Measurements from ENCODE around the gene NEDD9.

NEDD9 gene

DNA sequence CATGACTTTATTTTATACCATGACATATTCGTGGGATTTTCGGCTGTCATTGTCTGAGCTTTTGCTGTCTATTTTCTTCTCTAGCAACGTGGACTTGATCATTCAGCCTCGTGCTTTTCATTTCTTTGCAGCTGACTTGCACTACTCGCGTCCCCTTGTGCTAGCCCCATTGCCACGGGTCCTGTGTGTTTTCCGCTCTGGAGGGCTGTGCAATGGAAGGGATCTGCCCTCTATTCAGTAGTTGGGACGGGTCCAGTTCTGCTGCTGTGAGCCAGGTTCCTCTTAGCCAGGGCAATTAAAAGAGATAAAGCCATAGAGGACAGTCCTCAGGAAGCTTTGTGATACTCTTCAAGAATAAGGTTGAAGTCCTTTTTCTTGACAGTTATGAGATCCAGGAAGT, 17.6 kb downstream of the NEDD9 start:
- no peak for DNase-seq

DNA sequence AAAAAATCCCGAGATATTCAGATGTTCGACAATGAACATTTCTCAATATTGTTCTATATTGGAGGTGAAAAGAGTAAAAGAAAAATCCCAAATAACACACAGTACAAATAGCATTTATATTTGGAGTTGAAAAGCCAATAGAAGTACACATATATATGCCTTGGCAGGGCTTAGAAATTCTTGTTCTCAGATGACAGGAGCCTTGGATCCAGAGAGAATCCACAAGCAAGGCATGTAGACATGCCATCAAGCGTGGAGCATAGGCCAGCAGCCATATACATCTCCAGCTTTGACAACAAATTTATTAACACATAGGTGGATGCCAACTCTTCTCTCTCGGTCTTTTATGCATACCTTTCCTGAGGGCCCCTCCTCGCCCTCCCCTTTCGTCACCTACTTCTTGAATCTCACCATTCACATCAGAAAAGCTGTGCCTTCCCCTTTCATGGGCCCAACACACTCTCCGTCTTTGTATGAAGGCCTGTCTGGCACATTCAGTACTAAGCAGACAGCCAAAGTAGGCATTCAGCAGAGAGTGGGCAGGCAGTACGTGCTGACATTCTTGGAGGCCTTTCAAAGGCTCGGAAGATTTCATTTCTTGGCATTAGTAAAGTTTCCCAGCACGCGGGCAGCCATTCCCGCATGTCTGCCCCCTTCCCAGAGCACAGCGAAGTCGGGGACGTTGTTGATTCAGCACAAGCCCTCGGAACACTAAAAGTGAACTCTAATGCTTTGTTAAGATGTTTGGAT, 18.2 kb downstream of the NEDD9 start:
- no peak for DNase-seq

DNA sequence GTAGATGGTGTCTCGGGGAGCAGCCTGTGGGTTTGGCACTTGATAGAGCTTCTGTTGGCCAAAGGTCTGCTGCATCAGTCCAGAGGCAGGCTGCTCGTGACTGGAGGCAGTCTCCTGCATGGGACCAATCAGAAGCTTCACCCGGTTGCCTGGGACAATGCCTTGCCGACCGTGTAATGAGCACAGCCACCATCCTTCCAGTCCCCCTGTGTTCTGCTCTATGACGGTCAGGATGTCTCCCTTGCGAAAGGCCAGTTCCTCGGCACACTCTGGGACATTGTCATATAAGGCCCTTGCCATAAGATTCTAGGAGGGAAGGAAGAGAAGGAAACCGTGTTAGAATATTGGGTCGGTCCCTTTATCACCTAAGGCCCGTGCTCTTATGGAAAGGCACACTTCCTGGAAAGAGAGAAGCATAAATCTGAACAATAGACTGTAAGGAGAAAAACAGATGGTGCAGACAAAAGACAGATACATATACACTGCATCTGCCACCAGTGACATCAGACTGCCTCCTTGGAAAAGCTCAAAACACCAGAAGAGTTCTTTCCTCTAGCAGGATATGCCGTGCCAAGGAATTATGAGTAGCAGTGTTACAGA, 18.9 kb downstream of the NEDD9 start:
- DNase-seq = no peak

DNA sequence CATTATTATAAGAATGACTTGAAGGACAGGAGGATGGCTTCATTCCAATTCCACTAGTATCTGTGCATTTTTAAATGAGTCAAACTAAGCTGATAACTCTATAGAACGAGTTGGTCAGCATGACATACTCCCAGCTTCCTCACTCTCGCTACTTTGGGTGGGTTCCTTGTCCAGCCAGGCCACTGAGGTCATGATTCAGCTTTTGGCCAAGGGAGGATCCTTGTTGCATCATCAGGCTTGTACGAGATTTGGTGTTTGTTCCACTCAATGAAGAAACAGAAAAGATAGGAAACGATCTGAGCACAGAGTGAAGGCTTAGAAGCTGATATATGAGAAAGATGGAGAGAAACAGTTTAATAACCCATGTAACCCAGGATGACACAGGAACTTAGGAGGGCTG, 19.8 kb downstream of the NEDD9 start:
- DNase-seq = no peak

DNA sequence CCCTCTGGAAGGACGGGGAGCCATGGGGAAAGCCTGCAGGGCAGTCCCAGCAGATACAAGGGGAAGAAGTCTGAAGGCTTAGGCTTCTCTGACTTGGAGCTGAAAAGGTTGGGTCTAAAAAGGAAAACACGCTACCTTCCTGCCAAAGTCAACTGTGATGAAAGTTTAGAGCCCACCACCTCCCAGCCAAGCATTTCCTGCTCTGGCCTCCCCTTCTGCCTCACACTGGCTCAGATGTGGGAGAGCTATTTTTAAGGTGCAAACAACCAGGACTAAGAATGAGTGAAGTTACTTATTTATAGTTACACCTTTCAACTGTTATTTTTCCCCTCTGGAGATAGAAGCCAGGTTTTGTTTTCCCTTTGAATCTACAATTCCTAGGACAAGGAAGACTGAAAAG, 21.2 kb downstream of the NEDD9 start:
- DNase-seq = no peak

DNA sequence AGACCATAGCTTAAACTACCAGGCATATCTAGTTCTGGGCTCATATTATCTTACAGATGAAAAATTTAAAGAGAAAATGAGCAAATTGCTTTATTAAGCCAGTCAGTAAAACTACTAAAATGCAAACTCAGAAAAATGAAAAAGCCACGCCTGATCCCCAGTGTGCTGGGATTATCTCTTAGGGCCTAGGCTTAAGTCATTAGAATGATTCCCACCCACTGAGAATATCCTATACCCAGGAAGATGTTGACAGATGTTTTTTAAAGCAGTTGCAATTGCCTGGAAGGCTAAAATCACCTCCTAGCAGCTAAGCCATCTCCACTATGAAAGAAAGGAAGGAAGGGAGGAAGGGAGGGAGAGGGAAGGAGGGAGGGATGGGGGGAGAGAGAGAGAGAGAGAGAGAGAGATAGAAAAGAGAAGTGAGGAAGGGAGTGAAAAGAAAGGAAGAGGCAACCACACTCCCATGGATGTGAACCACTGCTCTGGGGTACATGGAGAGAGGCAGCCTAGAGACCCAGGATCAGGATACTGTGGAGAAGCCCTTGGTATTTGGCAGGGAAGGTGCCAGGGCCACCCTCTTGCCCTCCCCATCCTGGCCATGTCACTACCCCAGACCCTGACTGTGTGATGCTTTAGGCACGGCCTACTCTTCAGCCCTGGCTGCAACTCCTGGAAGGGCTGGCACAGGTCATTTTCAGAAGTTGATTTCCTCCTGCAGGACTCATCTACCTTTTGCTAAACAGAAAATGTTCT, 21.9 kb downstream of the NEDD9 start:
- no peak for DNase-seq

DNA sequence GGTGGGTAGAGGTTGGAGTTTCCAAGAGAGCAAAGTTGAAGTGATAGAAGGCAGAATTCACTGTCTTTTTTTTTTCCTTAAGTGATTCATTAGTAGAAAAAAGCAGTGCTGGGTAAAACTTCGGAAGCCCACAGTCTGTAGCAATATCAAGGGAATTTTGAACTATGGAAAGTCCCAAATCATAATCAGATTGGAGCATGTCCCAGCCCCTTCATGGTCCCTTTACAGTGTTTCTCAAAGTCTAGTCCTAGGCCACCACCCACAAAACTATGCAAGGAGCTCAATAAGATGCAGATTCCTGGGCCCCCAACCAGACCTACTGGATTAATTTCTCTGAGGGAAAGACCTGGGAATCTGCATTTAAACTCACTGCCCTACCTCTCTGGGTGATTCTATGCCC, 22.6 kb downstream of the NEDD9 start:
- no peak for DNase-seq

DNA sequence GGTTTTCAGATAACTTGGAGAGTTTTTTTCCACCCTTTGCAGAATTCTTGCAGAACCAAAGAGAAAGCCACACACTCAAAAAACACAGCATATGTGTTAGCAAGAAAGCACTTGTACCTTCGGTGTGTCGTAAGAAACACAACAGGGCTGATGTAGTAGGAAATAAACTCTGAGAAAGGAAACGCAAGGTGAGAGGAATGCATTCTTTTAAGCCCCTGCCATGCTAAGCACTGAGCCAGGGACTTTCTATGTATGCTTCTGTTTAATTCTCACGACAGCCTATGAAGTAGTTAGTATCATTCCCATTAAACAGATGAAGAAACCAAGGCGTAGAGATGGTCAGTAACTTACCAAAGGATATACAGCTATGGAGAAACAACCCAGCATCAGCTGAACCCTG, 23.1 kb downstream of the NEDD9 start:
- no peak for DNase-seq

DNA sequence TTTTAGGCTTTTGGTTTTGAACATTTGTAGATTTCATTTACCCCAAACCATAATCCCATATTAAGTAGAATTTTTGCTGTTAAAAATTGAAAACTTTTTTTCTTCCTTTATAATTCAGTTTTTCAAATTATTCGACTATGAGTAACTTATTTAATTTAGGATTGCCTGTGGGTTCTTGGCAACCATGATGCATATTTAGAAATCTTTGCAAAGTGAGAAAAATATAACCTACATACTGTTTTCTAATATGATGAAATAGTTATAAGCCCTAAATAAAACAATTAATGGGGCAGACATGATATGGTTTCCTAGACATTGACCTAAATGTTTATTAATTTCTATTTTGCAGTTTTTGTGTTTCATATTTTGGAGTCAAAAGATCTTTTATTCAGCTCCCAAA, 23.6 kb downstream of the NEDD9 start:
- no peak for DNase-seq

DNA sequence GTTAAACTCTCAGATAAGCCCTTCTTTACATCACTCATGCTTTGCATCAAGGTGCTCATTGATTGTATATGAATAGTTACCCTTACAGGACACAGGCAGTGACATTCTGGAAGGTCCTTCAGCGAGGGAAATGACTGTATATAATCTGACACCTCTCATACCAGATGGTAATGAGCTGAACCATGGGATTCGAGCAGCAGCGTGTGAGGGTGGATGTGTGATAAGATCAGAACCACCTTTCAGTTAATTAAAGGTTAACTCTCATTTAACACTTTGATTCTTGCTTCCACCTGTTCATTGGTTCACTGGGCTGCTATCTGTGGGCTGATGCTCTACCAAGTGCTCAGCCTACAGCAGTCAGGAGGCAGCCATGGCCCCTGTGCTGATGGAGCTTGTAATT, 24.2 kb downstream of the NEDD9 start:
- DNase-seq = no peak

DNA sequence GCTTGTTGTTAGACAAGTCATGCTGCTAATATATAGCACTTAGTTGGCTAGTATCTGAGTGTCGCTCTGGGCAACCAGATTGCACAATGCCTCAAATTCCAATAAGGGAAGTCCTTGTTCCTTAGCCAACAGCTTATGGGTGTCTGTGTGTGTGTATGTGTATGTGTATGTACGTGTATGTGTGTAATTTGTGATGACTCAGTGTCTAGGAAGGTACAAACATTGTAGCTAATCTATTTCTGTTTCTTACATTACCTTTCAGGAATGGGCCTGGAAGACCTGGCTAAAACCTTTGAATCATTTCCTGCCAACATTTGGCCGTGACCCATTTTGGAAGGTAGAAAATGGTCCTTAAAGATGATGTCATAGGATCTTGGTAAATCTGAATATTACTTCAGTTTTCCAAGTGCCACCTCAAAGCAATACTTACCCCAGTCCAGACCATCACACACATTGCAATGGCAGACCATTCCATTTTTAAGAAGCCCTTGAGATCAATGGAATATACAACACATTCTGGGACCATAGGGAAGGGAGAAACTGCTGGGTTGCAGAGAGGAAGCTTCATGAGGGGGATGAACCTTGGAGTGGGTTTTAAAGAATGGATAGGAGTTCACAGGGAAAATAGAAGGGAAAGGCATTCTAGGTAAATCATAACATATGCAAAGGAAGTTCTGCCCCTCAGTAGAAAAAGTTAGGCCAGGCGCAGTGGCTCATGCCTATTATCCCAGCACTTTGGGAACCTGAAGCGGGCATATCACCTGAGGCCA, 25.1 kb downstream of the NEDD9 start:
- DNase-seq = no peak

DNA sequence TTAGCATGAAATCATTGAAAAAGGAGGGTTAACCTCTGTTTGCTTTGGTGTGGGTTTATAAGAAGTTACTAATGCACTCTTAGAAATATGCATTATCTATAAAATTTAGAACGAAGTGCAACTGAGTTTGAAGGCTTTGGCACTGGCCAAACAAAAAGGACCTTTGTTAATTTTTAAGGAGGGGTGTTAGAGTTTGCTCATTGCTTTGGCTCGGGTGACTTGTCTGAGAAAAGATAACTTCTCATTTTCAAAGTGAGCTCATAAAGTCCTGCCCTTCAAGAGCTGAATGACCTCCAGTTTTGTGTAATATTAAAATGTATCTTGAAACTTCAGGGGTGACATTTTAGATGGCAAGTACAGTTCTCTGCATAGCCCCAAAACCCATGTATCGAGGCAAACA, 25.9 kb downstream of the NEDD9 start:
- no peak for DNase-seq

DNA sequence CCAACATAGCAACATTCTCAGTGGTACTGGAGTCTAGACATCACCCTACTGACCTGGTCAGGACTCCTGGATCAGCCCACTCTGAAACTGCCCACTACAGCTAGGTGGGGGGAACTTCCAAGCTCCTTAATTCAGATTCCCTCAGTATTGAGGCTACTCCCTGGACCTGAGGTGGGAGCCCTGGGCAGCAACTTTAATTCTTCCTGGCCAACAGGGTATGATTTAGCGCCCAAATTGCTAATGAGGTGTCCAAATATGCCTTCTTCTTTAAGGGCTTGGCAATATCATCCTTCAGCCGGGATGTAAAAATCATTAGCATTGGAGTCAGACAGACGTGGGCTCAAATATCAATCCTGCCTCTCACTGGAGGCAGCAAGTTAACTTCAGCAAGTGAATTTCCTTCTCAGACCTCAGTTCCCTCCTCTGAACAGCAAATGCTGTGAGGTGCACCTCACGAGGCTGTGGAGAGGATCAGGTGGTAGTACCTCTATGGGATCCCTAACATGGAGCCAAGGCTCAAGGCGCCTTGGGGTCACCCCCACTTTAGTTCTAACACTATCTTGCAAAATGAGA, 27.6 kb downstream of the NEDD9 start:
- DNase-seq = no peak

DNA sequence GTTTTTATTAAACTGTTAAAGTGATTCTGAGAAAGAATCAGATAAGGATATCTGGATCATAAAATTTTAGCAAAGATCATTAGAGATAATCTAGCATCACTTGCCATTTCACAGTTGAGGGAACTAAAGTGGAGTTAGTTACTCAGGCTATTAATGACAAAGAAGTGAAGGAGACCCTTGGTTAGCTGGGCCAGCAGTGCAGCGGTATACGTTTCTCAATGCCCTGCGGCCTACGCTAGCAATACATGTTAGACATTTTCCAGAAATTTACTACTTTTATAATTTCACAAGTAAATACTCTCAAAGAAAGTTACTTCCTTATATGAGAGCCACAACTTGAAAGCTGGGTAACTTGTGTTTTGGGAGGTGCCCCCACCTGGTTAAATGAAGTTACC, 28.5 kb downstream of the NEDD9 start:
- no peak for DNase-seq

DNA sequence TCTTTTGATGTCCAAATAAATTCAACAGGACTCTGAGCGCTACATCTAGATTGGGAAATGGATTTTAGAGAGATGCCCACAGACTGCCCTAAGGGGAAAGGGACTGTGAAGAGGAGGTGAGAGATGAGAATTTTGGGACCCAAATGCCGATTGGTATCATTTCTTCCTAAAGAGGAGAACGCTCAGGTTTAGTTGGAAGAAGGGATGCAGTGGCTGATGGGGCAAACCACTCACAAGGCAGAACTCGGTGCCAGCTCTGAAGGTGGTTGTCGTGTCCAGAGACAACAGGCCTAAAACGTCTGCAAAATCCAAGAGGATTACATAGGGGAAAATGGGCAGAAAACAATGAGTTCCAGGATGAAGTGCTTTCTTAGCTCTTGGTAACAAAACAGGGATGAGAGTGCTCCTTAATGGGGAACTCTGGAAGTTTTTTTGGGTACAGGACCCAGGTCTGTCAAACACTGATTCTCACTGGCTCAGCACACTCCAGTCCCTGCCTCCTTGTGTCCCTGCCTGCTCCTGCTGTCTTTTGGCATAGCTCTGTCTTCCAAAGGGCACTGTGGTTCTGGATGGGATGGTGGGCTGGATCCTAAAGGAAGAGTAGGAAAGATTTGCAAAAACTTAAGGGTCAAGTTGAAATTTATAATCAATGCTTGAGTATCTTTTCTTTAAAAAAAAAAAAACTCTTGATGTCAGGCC, 29.0 kb downstream of the NEDD9 start:
- DNase-seq = no peak

DNA sequence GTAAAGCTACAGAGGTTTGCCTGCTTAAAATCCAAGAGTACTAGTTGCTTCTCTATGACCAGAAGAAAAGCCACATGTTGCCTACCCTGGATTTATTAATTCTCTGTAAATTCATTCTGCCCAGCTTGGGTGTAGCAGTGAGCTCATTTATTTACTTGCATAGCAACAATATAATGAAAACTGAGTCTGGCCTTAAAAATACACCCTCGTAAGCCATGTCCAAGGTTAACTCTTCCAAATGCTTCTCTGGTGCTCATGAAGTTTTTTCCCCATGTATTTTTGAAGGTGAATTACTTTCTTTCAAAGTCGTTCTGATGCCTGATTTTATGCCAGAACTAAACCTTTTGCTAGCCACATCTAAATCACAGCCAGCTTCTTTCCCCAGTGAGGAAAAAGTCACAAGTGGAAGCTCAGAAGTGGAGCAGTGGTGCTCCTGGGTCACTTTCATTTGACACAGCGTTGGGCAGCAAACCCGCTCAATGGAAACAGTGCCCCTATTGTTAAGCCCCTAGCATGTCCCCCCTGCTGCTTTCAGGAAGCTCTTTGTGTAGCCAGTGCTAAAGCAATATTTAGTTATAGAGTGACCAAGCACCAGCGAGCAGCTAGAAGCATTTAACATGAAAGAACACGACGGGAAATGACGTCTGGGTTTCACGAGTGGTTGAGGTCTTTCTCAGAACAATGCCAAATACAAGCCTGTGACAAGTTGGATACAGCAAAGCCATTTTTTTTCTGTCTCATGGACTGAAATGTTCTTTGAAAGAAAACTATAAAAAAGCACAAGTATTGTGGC, 29.8 kb downstream of the NEDD9 start:
- no peak for DNase-seq

DNA sequence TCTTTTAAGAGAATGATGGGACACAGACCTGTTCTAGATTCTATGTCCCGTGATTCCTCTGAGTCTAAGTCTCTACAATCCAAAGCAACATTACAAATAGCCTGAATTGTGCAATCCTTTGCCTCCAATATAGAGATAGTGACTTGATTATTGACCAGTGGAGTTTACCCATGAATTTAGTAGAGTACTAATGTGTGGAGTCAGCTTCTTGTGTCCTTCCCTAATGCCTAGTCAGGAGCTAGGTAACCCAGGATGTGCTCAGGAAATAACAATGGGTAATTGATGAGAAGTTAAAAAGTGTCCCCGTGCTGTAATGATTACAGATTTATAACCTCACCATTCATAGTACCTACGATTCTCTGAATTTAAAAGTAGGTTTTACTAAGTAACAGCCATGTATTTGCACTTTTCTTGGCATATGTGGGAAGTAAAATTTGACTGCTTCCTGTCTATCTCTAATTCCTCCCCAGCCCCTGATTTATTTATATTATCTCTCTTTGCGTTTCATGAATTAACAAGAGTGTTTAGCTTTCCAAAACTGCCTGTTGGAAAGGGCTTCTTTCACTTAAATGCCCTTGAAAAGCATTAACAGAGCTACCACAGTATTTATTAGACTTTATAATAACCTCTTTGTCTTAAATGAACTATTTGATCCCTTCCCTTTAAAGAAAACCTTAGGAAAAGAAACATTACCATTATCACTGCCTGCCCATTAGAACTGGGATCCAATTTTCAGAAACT, 30.5 kb downstream of the NEDD9 start:
- no peak for DNase-seq

DNA sequence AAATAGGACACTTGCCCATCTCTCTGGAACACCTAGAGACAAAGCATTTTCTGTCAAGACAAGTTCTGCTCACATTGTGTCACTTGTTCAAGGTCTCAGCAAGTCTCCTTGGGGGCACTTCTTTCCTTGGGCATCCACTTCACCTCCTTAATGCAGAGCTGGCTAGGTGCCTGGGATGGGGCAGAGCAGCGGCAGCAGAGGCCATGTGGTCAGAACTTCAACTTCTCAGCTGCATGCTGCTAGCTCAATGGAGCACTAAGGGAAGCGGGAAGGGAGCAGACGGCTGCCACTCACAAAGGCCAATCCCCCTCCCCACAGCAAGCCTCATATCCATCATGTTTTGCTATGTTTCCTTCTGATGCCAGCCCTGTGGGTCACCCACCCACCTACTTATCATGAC, 31.5 kb downstream of the NEDD9 start:
- DNase-seq = no peak

DNA sequence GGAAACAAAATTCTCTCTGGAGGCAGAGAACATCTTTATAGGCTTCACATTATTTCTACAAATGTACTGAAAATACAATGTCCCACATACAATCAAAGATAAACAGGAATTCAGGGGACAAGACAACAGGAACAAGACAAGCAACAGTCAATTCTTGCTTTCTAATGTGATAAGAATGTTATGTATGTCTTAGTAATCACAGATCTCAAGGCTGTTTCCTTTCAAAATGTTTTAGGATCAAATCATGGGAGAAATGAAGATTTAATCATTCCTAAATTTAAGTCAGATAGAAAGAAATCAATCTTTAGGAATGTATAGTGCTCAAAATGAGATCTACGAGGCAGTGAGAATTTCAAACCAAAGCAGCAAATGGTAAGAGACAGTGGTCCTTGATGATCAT, 32.1 kb downstream of the NEDD9 start:
- DNase-seq = no peak

DNA sequence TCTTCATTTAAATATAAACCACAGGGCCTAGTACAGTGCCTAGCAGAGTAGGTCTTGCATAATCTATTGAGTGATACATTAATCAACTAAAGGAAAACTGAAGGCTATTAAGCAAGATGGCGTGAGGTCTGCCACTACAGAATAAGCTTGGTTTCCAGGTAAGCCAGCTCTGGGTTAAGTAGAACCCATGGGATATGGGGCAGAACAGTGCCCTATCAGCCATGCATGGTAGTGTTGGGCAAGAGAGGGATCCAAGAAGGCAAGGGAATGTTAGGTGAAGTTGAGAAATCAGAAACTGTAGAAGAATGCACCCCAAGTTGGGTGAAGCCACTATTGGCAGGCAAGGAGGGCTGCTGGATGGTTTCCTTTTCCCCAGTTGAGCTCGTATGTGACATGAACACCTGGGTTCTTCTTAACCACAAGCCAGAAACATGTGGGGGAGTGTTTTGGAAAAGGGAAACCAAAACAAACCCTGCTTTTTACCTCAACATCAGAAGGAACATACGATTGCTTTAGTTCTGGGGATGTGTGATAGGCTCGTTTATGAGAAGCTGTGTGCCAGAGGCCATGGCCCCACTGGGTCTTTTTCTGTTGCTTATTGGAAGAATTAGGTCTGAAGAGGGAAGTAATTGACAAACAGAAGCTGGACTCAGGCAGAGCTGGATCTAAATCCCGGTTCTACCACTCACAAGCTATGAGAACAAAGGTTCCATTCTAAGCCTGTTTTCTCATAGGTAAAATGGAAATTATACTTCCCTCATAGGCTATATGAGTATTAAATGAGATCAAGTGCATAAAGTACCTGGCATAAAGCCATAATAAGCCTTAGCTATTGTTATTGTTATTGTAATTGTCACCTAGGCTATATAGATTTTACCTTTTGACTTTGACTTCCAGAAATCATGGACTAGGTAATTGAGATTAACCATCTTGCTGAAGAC, 33.5 kb downstream of the NEDD9 start:
- DNase-seq = no peak
